IMR-90 (cell line): ENCODE data around the gene CARTPT. TPM values are rescaled to one million over a fixed set of nuclear protein-coding genes. Genes with fewer than 3 reads are reported as not detected.

Experiments used
- ATAC-seq: fragments of 200-7000 bp; cut with Tn5 transposase; 2 replicates; pipeline ENCODE4 v1.9.1; 2020; ENCODE audit warnings: low read depth, mild to moderate bottlenecking, moderate library complexity
- BruUV-seq: library from RNA; stranded (reverse); fragments of 400-500 nt; replicated peaks from 2 replicates; lab custom pipeline; 2021; lab: Mats Ljungman, UMichigan
- CTCF ChIA-PET: fragments of 300-600 bp; formaldehyde crosslinking; extraction: SDS; loops from one replicate; lab custom pipeline; 2021; ENCODE audit warnings: antibody characterized with exemption; lab: Yijun Ruan, JAX
- POLR2A ChIA-PET: fragments of 300-600 bp; sonication (Branson Sonifier 250); formaldehyde crosslinking; loops from one replicate; lab custom pipeline; 2022; ENCODE audit warnings: antibody characterized with exemption; ENCODE audit not compliant: unreplicated experiment; lab: Charles Lee
- DNase-seq: peaks from one replicate; pipeline ENCODE4 v3.0.0; 2013
- H2AFZ ChIP-seq: replicated peaks from 2 replicates; pipeline ENCODE3; 2013; ENCODE audit warnings: low read length, mild to moderate bottlenecking; ENCODE audit not compliant: poor library complexity
- H2AK5ac ChIP-seq: 2 replicates; pipeline ENCODE4 v1.6.1; 2013; ENCODE audit warnings: low read depth, low read length, inconsistent platforms
- H2AK9ac ChIP-seq: replicated peaks from 2 replicates; pipeline ENCODE3; 2013; ENCODE audit warnings: mild to moderate bottlenecking, low read depth, low read length, moderate library complexity; ENCODE audit not compliant: poor library complexity
- H2BK120ac ChIP-seq: 2 replicates; pipeline ENCODE4 v1.6.1; 2013; ENCODE audit warnings: low read depth, low read length, inconsistent platforms
- H2BK15ac ChIP-seq: 3 replicates; pipeline ENCODE4 v1.6.1; 2013; ENCODE audit warnings: low read depth, low read length, inconsistent platforms
- H2BK20ac ChIP-seq: 2 replicates; pipeline ENCODE4 v1.6.1; 2013; ENCODE audit warnings: low read depth, mild to moderate bottlenecking, inconsistent platforms, low read length, moderate library complexity
- H2BK5ac ChIP-seq: 2 replicates; pipeline ENCODE4 v1.6.1; 2013; ENCODE audit warnings: mild to moderate bottlenecking, low read depth, low read length, inconsistent platforms; ENCODE audit not compliant: poor library complexity, severe bottlenecking
- H3K14ac ChIP-seq: replicated peaks from 2 replicates; pipeline ENCODE4 v1.6.1; 2013; ENCODE audit warnings: low read depth, low read length, inconsistent platforms
- H3K18ac ChIP-seq: 2 replicates; pipeline ENCODE4 v1.6.1; 2013; ENCODE audit warnings: low read depth, low read length, control low read depth
- H3K23ac ChIP-seq: 2 replicates; pipeline ENCODE4 v1.6.1; 2013; ENCODE audit warnings: low read depth, low read length, inconsistent platforms
- H3K27ac ChIP-seq: 2 replicates; pipeline ENCODE4 v1.5.1; 2013; ENCODE audit warnings: mild to moderate bottlenecking, control low read depth, low read length; ENCODE audit not compliant: insufficient read depth
- H3K27me3 ChIP-seq: 2 replicates; pipeline ENCODE4 v1.6.1; 2013; ENCODE audit warnings: low read length; ENCODE audit not compliant: control insufficient read depth, insufficient read depth
- H3K36me3 ChIP-seq: 2 replicates; pipeline ENCODE4 v1.6.1; 2013; ENCODE audit warnings: low read length, mixed read lengths; ENCODE audit not compliant: control insufficient read depth, insufficient read depth
- H3K4ac ChIP-seq: 2 replicates; pipeline ENCODE4 v1.6.1; 2013; ENCODE audit warnings: low read depth, low read length, inconsistent platforms
- H3K4me1 ChIP-seq: 2 replicates; pipeline ENCODE4 v1.6.1; 2013; ENCODE audit warnings: low read length, mixed read lengths; ENCODE audit not compliant: control insufficient read depth, insufficient read depth
- H3K4me2 ChIP-seq: 2 replicates; pipeline ENCODE4 v1.6.1; 2013; ENCODE audit warnings: low read depth, mild to moderate bottlenecking, control low read depth, low read length, moderate library complexity
- H3K4me3 ChIP-seq: 2 replicates; pipeline ENCODE4 v1.5.1; 2013; ENCODE audit warnings: low read depth, mild to moderate bottlenecking, control low read depth, low read length, moderate library complexity; ENCODE audit not compliant: insufficient read depth
- H3K56ac ChIP-seq: 2 replicates; pipeline ENCODE4 v1.6.1; 2013; ENCODE audit warnings: low read length, inconsistent platforms; ENCODE audit not compliant: insufficient read depth; ENCODE audit errors: extremely low read depth
- H3K79me1 ChIP-seq, 2 experiments: 2 replicates each; pipeline ENCODE4 v1.6.1; 2013; ENCODE audit warnings: low read length in 2 of 2, inconsistent platforms in 1 of 2, low read depth in 1 of 2
- H3K9ac ChIP-seq: 2 replicates; pipeline ENCODE4 v1.6.1; 2013; ENCODE audit warnings: low read depth, low read length, control low read depth
- H3K9me1 ChIP-seq: 2 replicates; pipeline ENCODE4 v1.6.1; 2013; ENCODE audit warnings: low read length, inconsistent platforms; ENCODE audit not compliant: insufficient read depth
- H3K9me3 ChIP-seq: 2 replicates; pipeline ENCODE4 v1.6.1; 2013; ENCODE audit warnings: low read length; ENCODE audit not compliant: control insufficient read depth, insufficient read depth
- H4K20me1 ChIP-seq: 2 replicates; pipeline ENCODE4 v1.6.1; 2013; ENCODE audit warnings: low read length, inconsistent platforms; ENCODE audit not compliant: insufficient read depth
- H4K5ac ChIP-seq: 2 replicates; pipeline ENCODE4 v1.6.1; 2013; ENCODE audit warnings: mild to moderate bottlenecking, low read depth, low read length, control low read depth
- H4K8ac ChIP-seq, 2 experiments: 2 replicates each; pipeline ENCODE4 v1.6.1; 2013; ENCODE audit warnings: low read depth in 2 of 2, low read length in 2 of 2, control low read depth in 1 of 2, inconsistent platforms in 1 of 2
- H4K91ac ChIP-seq: 2 replicates; pipeline ENCODE4 v1.6.1; 2013; ENCODE audit warnings: low read depth, low read length, inconsistent platforms; ENCODE audit not compliant: insufficient read depth
- CEBPB ChIP-seq: IDR thresholded peaks from 2 replicates; pipeline ENCODE4 v1.6.1; 2012; ENCODE audit warnings: low read depth, low read length, improper control_type of control experiment
- FOS ChIP-seq: fragments of 150-350 bp; IDR thresholded peaks from 2 replicates; pipeline ENCODE4 v1.6.1; 2016; ENCODE audit warnings: low read depth, low read length
- MAFK ChIP-seq: IDR thresholded peaks from 2 replicates; pipeline ENCODE4 v1.6.1; 2012; ENCODE audit warnings: low read depth, low read length, improper control_type of control experiment
- MAZ ChIP-seq: IDR thresholded peaks from 2 replicates; pipeline ENCODE4 v1.6.1; 2012; ENCODE audit warnings: low read depth, mild to moderate bottlenecking, low read length, improper control_type of control experiment, moderate library complexity, borderline replicate concordance
- NFE2L2 ChIP-seq: fragments of 150-350 bp; IDR thresholded peaks from 2 replicates; pipeline ENCODE4 v1.6.1; 2016; ENCODE audit warnings: low read depth, mild to moderate bottlenecking, low read length
- POLR2A ChIP-seq: IDR thresholded peaks from 2 replicates; pipeline ENCODE4 v1.6.1; 2012; ENCODE audit warnings: mild to moderate bottlenecking, low read depth, low read length
- RAD21 ChIP-seq: IDR thresholded peaks from 2 replicates; pipeline ENCODE4 v1.6.1; 2012; ENCODE audit warnings: low read length, improper control_type of control experiment
- RCOR1 ChIP-seq: IDR thresholded peaks from 2 replicates; pipeline ENCODE4 v1.6.1; 2012; ENCODE audit warnings: mild to moderate bottlenecking, low read length, improper control_type of control experiment; ENCODE audit not compliant: insufficient replicate concordance
- SMC3 ChIP-seq: fragments of 150-350 bp; IDR thresholded peaks from 2 replicates; pipeline ENCODE4 v1.6.1; 2016; ENCODE audit warnings: low read depth, mild to moderate bottlenecking, antibody characterized with exemption, low read length, moderate library complexity
- WGBS, 2 experiments: methylation state at CpG; one replicate each; pipeline versions ENCODE4 v1.1.5 to v1.1.7; 2013; ENCODE audit warnings: missing lambda C conversion rate in 2 of 2; ENCODE audit not compliant: insufficient read length in 1 of 2; ENCODE audit errors: extremely low coverage in 2 of 2; 5-methylcytosine and 5-hydroxymethylcytosine counted together
- dilution Hi-C: fragments of 300-500 bp; cut with HindIII; formaldehyde crosslinking; loops from one replicate; pipeline ENCODE4 v1.14.3; 2018; ENCODE audit warnings: low sequenced_read_pairs; ENCODE audit not compliant: unreplicated experiment
- in situ Hi-C: fragments of 300-500 bp; cut with MboI; formaldehyde crosslinking; loops from 3 replicates; pipeline ENCODE4 v1.14.3; 2019; ENCODE audit warnings: low sequenced_read_pairs, inconsistent platforms, mixed read lengths
- intact Hi-C: fragments of 100-400 bp; cut with micrococcal nuclease; formaldehyde crosslinking; loops from 2 replicates; pipeline ENCODE4 v1.10.0; 2022
- polyA plus RNA-seq, 3 experiments: library from polyadenylated mRNA; depleted of rRNA; stranded (reverse); fragments of >200 nt; gene quantifications; 2 replicates each; pipeline ENCODE4 v1.2.3, GENCODE V29; 2012; ENCODE audit warnings: low replicate concordance in 1 of 3
- total RNA-seq: library from RNA; depleted of rRNA; stranded (reverse); fragments of >200 nt; gene quantifications from 2 replicates; pipeline ENCODE4 v1.2.3, GENCODE V29; 2012
- TF ChIP-seq, protein P1 (sequence below): fragments of 150-350 bp; IDR thresholded peaks from 2 replicates; pipeline ENCODE4 v1.6.1; 2017; ENCODE audit warnings: mild to moderate bottlenecking, antibody characterized with exemption, low read length, low read depth

Gene CARTPT
- total and polyA plus RNA-seq, 2 of the 4 experiments (the other 2 are of a cell fraction) = not detected

- Histone ChIP-seq H4K91ac (no peak overlapping the region), H2BK120ac (no peak overlapping the region), H3K56ac (no peak overlapping the region), H2BK5ac (no peak overlapping the region), H3K36me3 (no peaks in the 10 kb centered on the region), H2BK20ac (no peak overlapping the region), H3K14ac (no peak overlapping the region), H3K9me1 (no peaks in the 10 kb centered on the region), H3K4ac (no peak overlapping the region), H2AK9ac (no peak overlapping the region), H4K8ac (no peak overlapping the region), H3K23ac (no peak overlapping the region), H2AFZ (no peak overlapping the region), H4K20me1 (no peaks in the 10 kb centered on the region), H3K9me3 (no peaks in the 10 kb centered on the region), H3K79me1 (no peaks in the 10 kb centered on the region), H3K27ac (no peak overlapping the region), H3K9ac (no peak overlapping the region), H3K27me3 (peaks cover 32% of the 10 kb centered on the region), H4K5ac (no peak overlapping the region), H3K4me1 (no peaks in the 10 kb centered on the region), H3K4me3 (no peak overlapping the region), H2AK5ac (no peak overlapping the region), H2BK15ac (no peak overlapping the region), H3K18ac (no peak overlapping the region), H3K4me2 (no peak overlapping the region)
- dilution Hi-C loops = no loop called here
- ChIA-PET POLR2A (no interaction called here), CTCF (no interaction called here)
- TF ChIP-seq CEBPB = no peak
- TF ChIP-seq RAD21 = no peak
- TF ChIP-seq MAFK = no peak
- TF ChIP-seq, protein P1, sequence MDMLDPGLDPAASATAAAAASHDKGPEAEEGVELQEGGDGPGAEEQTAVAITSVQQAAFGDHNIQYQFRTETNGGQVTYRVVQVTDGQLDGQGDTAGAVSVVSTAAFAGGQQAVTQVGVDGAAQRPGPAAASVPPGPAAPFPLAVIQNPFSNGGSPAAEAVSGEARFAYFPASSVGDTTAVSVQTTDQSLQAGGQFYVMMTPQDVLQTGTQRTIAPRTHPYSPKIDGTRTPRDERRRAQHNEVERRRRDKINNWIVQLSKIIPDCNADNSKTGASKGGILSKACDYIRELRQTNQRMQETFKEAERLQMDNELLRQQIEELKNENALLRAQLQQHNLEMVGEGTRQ = no peak
- no peak for TF ChIP-seq NFE2L2
- TF ChIP-seq RCOR1 = no peak
- no peak for TF ChIP-seq FOS
- TF ChIP-seq POLR2A = no peak
- TF ChIP-seq SMC3 = no peak
- no peak for TF ChIP-seq MAZ
- ATAC-seq (no peak), DNase-seq (no peak)
- in situ Hi-C loops = no loop called here
- intact Hi-C loops = no loop called here
- no CpG with 5 or more reads among the region's 4 CpGs for WGBS, 2 experiments
- no TSS peak for BruUV-seq
Measured at GRCh38 chr5:71703941-71704340, 15.1 kb upstream of the CARTPT start.
